HG03469 (cell line): Measurements from ENCODE around the gene CD3D.

Experiments used
- ATAC-seq: cut with Tn5 transposase; IDR thresholded peaks from one replicate; pipeline ENCODE4 v1.9.1; 2021; ENCODE audit warnings: mild to moderate bottlenecking, moderate library complexity, moderate number of reproducible peaks; ENCODE audit not compliant: unreplicated experiment

CD3D gene

DNA sequence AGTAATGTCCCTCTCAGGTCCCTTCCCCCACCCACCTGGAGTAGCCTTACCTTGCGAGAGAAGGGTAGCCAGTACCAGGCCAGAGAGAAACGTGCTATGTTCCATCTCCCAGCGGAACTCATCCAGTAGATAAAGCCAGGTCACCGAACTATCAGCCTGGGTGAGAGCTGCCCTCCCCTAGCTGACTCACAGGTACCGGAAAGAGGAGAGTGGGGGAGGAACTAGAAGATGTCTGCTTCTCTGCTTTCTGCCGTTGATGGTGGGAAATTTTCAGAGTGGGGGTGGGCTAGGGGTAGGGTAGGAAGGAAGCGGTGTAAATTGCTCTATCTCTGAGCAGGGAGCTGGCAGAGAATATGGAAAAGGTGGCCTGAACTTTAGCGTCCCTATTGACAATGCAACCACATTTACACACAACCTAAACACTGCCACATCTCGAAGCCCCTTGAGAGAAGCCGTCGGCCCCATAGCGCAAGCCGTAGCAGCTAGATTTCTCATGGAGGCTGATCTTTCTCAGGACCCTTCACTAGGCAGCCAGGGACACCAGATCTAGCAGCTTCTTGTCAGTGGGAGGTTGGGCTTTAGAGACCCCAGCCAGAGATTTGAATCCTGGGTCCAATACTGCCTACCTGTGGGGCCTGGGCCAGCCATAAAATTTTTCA is at the start of gene CD3D:
TSS of gene CD3D (minus strand) at position 203 of the 659 bp plus-strand sequence. CDS start at position 105, 98 bp downstream.
- ATAC-seq = no peak

DNA sequence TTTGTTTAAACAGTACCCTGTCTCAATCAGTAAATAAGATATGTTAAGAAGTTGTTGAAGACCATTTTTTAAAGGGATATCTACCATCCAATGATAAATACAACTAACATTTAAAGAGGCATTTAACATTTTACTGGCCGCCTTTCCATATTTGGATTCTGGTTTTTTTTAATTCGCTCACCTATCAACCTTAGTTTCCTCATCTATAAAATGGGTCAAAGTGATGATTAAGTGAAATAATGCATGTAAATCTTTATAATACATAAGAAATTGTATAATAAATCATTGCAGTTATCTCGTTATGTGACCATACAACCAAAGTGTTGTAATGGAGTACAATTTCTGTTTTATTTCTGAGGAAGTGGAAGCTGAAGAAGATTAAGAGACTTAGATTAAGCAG is 41.2 kb upstream of the CD3D start:
- ATAC-seq = no peak

DNA sequence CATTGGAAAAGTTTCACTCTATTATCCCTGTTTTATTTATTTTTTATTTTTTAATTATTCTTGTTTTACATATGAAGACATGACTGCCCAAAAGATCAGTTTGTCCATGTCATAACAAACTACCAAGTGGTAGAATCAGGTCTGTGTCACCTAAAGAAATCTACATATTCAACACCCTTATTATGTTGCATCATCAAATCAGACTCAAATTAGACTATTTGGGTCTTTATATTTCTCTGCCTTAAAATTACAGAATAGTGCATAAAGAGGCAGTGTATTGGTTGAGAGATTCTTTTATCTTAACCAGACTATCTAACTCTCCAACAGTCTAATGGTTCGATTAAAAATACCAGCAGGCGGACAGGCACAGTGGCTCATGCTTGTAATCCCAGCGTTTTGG is 40.4 kb upstream of the CD3D start:
- ATAC-seq = no peak

DNA sequence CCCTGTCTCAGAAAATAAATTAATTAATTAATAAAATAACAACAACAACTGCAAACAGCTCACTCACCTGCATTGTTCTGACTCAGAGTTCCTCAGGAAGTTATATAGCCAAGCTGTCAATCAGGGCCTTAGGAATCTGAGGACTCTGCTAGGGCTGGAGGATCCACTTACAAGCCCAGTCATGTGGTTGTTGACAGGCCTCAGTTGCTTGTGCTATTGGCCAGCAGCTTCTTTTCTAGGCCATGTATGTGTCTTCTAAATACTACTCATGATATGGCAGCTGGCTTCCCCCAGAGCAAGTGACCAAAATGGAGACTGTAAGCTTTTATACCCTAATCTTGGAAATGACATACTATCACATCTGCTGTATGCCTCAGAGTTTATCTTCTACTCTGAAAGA is 38.1 kb upstream of the CD3D start:
- no peak for ATAC-seq

DNA sequence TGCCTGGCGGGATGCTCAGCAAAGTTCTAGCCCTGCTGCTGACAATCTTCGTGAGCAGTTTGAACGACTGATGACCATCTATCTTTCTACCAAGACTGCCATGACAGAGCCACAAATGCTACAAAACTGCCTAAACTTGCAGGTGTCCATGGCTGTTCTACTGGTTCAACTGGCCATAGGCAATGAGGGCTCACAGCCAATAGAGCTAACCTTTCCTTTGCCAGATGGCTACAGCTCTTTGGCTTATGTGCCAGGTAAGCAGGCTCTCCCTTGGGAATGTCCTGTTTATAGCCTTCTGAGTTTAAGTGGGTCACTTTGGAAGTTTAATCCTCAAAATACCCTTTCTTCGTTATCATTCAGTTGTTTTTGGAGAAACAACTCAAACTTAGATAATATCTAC is 37.0 kb upstream of the CD3D start:
- no peak for ATAC-seq

DNA sequence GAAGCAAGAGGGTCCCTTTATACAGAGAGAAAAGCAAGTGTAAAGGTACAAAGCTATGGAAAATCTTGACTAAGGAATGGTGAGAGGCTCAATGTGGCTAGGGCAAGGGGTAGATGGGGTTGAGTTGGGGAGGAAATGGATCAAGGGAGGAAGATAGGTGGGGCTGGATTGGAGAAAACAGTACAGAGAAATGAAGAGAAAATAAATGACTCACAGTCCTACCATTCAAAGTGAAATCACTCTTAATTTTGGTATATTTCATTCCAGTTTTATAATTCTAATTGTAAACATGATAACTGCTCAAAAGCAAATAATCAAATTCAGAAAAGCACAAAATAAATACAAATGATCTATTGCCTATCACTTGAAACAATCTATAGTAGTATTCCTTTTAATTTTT is 33.5 kb upstream of the CD3D start:
- no peak for ATAC-seq

- no peak for ATAC-seq
Measured at GRCh38 chr11:118374729-118375128, 32.2 kb upstream of the CD3D start.

- no peak for ATAC-seq
Measured at GRCh38 chr11:118373871-118374270, 31.4 kb upstream of the CD3D start.

DNA sequence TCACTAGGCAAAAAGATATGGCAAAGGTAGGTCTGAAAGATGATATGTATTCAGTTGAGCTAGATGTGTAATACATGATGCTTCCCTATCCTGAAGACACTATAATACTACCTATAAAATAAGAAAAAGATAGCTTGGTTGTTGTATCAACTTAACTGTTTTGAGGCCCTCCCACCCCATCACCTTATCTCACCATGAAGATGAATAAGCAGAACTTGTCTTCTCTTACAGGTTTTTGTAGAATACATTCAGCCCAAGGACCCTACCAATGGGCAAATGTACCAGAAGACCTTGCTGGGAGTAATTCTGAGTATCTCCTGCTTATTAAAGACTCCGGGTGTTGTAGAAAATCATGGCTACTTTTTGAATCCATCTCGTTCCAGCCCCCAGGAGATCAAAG is 30.8 kb upstream of the CD3D start:
- no peak for ATAC-seq

GRCh38 chr11:118370774-118371173 is 28.3 kb upstream of the CD3D start:
- no peak for ATAC-seq

DNA sequence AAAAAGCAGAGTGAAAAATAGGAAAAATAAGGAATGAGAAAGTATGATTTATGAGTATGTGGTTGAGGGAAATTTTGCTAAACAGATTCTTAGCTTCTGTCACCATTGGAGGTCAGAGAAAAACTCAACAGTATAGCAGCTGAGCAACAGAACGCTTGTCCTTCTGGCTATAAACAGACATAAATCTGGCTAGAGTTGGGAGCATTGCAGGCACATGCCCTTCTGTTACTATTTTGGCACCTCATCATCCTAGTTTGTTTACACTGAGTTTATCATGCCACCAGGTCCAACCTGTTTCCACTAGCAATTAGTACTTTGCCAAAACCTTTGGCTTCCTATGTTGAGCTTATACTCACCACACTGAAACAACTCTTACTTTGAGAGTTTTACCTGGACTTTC is 23.8 kb upstream of the CD3D start:
- no peak for ATAC-seq

GRCh38 chr11:118364956-118365615 is 22.6 kb upstream of the CD3D start:
- ATAC-seq = no peak

DNA sequence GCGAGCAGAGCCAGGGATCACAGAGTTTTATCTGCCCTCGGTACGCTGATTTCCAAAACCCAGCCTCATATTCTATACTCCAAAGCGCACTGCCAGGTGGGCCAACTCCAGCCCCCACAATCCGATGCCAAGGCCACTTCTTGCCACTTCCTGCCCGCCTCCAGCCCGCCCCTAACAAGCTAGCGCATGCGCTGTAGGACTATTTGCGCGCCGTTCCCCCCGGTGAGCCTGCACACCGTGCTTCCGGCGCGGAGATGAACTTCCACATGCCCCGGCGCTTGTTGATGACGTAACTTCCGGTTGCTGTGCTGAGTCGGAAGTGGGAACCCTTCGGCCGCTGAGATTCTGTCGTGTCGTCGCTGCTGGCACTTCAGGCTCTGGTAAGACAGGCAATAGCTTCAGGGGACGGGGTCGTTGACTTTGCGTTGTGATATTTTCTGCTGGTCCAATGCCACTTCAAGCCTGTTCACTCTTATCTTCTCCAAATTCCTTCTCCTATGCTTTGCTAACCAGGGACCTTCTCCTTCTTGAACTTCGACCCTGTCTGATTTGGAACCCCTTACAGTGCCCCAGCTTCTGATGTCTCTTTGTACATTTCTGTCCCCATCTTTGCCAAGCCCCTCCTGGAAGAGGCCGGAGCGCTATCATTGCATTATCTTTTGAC is 16.9 kb upstream of the CD3D start, which contains the start of gene UBE4A:
TSS of gene UBE4A (plus strand) at position 306 of the 664 bp plus-strand sequence. CDS start 5,481 bp downstream, outside the sequence.
- peak; percentile 53 for ATAC-seq

GRCh38 chr11:118358071-118358470 is 15.6 kb upstream of the CD3D start:
- no peak for ATAC-seq

GRCh38 chr11:118353084-118353710 is 10.7 kb upstream of the CD3D start:
- ATAC-seq = no peak

GRCh38 chr11:118349475-118349874 is 7.0 kb upstream of the CD3D start:
- no peak for ATAC-seq

- ATAC-seq = no peak
Measured at GRCh38 chr11:118343981-118344515, 1.5 kb upstream of the CD3D start, which contains the start of gene CD3G. CD3G (plus strand) TSS chr11:118344344; CDS start chr11:118344424, 80 bp downstream.

- ATAC-seq = no peak
Measured at GRCh38 chr11:118343248-118343647, 743 bp upstream of the CD3D start.

GRCh38 chr11:118341815-118342489 is 553 bp downstream of the CD3D start:
- ATAC-seq = no peak

- ATAC-seq = no peak
Measured at GRCh38 chr11:118341261-118341660, 1.2 kb downstream of the CD3D start.

DNA sequence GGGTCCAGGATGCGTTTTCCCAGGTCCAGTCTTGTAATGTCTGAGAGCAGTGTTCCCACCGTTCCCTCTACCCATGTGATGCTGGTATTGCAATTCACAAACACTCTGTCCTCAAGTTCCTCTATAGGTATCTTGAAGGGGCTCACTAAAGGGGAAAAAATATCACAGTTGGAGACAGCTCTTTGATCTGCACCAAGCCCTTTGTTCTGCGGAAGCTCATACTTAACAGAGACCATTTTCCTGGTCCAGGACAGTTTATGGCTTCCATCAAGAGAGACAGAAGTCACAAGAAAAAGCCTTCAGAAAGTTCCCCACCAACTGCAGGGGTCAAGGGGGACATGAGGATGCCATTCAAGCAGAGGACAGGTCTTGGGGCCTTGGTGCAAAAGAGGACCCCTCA is 2.1 kb downstream of the CD3D start:
- ATAC-seq = no peak
